ENCODE results near the gene ANKK1.

ANKK1 gene

DNA sequence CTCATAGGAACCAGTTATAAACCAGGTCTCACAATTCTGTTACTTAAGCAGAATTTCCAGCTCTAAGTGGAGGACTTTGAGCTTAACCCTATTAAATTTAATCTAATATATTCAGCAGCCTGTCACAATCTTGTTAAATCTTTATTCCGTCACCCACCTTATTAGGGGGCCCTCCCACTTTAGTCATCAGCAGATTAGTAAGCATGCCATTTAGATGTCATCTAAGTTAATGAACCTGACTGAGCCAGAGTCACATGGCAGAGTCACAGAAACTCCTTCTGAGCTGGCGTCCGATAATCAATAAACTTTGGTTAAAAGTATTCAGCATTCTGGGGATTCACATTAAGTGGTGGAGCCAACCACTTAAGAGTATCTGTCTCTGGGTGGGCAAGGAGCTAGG, 38.1 kb upstream of the ANKK1 start:
- no peak overlapping the region for H3K4me3 ChIP-seq (ENCODE audit: low read depth, low read length)
- in situ Hi-C loops (cut with HindIII; ENCODE audit: low sequenced_read_pairs) = loop anchor here (5.0 to 25.0 kb wide), 2 partner anchors 103 to 163 kb away; no protein-coding TSS in a partner anchor
- no peak for TF ChIP-seq CTCF (IDR thresholded peaks at IDR 0.05; ENCODE audit: low read depth, low read length, missing control alignments)
- no peak for DNase-seq (ENCODE audit: low read depth)

DNA sequence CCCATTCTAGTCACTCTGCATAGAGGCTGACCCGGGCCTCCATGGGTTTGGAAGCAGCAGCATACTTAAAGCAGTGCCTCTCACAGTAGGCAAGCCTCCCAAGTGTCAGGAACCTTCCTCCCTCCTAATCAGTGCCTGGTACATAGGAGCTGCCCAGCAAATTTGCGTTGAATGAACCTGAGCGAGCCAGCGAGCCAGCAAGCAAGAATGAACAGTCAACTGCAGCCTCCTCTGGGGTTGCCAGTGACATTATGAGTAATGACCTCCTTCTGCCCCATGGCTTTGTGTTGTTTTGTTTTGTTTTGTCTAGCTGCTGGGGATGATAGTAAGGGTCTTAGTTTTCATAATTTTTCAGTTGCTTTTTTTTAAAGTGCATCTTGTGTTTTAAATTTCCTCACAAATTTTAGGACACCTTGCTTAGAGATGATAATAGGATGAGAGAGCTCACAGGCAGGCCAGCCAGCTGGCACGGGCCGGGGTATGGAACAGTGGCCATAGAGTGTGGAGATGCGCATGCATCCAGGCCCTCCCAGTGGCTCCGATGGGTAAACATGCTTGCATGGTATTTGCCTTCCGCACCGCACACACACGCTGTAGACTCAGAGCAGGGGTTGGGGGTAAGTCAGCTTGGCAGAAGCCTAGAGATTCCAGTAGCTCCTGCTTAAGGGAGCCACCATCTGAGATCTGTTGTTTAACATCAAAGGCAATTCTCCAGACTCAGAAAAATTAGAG, 37.1 kb upstream of the ANKK1 start:
- DNase-seq (ENCODE audit: low read depth) = no peak
- no peak overlapping the region for H3K4me3 ChIP-seq (ENCODE audit: low read depth, low read length)
- in situ Hi-C loops (cut with HindIII; ENCODE audit: low sequenced_read_pairs) = no loop called here
- TF ChIP-seq CTCF (IDR thresholded peaks at IDR 0.05; ENCODE audit: low read depth, low read length, missing control alignments) = no peak

DNA sequence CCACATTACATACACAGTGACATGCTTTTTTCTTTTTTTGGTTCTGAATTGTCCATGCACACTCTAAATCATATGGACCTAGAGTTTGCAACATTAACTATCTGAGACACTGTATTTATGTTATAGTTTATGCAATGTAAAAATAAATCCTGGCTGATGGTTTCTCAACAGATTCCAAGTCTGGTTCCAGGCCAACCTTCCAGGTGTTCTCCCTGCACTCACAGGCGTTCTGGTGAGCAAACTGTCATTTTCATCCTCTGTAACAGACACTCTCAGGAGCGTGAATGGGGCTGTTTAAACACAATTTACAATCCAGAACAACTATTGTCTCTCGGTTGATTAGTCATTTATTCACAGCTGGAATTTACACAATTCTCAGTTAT, 36.5 kb upstream of the ANKK1 start:
- in situ Hi-C loops (cut with HindIII; ENCODE audit: low sequenced_read_pairs) = no loop called here
- no peak for DNase-seq (ENCODE audit: low read depth)
- no peak for TF ChIP-seq CTCF (IDR thresholded peaks at IDR 0.05; ENCODE audit: low read depth, low read length, missing control alignments)
- no peak overlapping the region for H3K4me3 ChIP-seq (ENCODE audit: low read depth, low read length)

- no peak for DNase-seq (ENCODE audit: low read depth)
- H3K4me3 ChIP-seq (ENCODE audit: low read depth, low read length) = no peak overlapping the region
- TF ChIP-seq CTCF (IDR thresholded peaks at IDR 0.05; ENCODE audit: low read depth, low read length, missing control alignments) = no peak
- in situ Hi-C loops (cut with HindIII; ENCODE audit: low sequenced_read_pairs) = no loop called here
Observed at GRCh38 chr11:113351480-113351879, 36.1 kb upstream of the ANKK1 start.

GRCh38 chr11:113356203-113356602, 31.4 kb upstream of the ANKK1 start:
- in situ Hi-C loops (cut with HindIII; ENCODE audit: low sequenced_read_pairs) = no loop called here
- no peak for DNase-seq (ENCODE audit: low read depth)
- H3K4me3 ChIP-seq (ENCODE audit: low read depth, low read length) = no peak overlapping the region
- no peak for TF ChIP-seq CTCF (IDR thresholded peaks at IDR 0.05; ENCODE audit: low read depth, low read length, missing control alignments)

DNA sequence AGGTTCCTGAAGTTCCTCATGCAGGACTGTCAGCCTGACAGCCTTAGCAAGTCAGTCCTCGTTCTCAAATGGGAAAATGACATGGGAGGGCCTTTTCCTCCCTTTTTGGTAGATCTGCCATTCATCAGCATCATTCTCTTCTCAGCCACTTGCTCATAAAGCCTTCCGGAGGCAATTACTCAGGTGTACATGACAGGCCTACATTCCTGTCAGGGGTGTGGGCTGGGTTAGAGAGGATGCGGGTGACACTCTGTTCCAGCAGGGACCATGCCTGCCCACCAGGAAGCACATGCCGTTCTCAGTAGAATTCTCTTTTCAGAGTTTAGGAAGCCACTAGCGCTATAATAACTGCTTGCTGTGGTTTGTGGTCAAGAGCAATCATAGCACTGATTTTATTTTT, 24.2 kb upstream of the ANKK1 start:
- no peak for TF ChIP-seq CTCF (IDR thresholded peaks at IDR 0.05; ENCODE audit: low read depth, low read length, missing control alignments)
- in situ Hi-C loops (cut with HindIII; ENCODE audit: low sequenced_read_pairs) = no loop called here
- no peak for DNase-seq (ENCODE audit: low read depth)
- H3K4me3 ChIP-seq (ENCODE audit: low read depth, low read length) = no peak overlapping the region

Measured in astrocyte of the cerebellum (primary cell).